WI38 (cell line): ENCODE data around the gene IRF6.
A peak's percentile ranks its signal among the peaks of the same experiment; 100 is the strongest.

ENCODE experiments used
- H3K4me3 ChIP-seq: 2 replicates; pipeline ENCODE4 v1.5.1; 2011; ENCODE audit warnings: low read depth, mild to moderate bottlenecking, control low read depth, low read length
- CTCF ChIP-seq: IDR thresholded peaks from 2 replicates; pipeline ENCODE4 v1.5.1; 2012; ENCODE audit warnings: low read depth, mild to moderate bottlenecking, control low read depth, low read length

IRF6 gene

DNA sequence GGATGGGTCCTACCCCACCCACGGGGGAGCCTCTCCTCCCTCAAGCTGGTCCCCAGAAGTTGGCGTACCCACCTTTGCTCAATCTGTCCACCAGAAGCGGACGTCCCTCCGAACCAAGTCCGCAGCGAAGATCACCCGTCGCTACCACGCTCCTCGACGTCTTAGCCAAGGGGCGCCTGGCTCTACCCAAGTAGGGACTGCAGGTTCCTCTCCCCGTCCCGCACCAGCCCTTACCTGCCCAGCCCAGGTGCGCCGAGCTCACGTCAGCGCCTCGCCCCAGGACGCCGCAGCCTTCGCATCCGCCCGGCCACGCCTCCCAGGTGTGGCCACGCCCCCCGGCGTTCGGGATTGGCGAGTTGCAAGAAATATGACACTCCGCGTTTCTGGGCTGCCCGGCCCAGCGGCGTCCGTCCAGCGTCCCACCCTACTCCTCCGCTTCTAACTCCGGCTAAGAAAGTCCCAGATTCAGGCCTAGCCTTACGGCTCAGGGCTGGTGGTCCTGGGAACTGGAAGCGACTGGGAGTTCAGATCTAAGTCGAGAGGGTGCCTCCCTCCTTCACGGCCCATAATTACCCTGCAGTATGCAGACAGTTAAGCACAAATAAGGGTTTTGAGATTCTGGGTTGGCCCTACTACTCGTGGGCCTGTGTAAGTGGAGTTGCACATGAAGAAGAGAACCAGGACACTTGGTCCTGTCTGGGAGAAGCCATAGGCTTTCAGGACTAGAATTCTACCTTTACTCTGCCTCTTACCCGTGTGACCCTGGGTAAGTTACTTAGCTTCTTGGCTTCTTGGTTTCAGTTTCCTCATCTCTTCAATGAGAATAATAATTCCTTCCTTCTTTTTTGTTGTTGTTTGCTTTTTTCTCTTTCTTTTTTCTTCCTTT, at the start of gene IRF6:
TSS of gene IRF6 (minus strand) at position 268 of the 886 bp plus-strand sequence. CDS start 4,729 bp downstream, outside the sequence.
- no peak for TF ChIP-seq CTCF
- H3K4me3 ChIP-seq = no peak within 1 kb of the TSS

- no peak overlapping the region for H3K4me3 ChIP-seq
- TF ChIP-seq CTCF = no peak
These were observed 49.7 kb upstream of the IRF6 start for GRCh38 chr1:209855623-209856022.

- H3K4me3 ChIP-seq = no peak overlapping the region
- no peak for TF ChIP-seq CTCF
These were observed 49.1 kb upstream of the IRF6 start for GRCh38 chr1:209855006-209855405.

DNA sequence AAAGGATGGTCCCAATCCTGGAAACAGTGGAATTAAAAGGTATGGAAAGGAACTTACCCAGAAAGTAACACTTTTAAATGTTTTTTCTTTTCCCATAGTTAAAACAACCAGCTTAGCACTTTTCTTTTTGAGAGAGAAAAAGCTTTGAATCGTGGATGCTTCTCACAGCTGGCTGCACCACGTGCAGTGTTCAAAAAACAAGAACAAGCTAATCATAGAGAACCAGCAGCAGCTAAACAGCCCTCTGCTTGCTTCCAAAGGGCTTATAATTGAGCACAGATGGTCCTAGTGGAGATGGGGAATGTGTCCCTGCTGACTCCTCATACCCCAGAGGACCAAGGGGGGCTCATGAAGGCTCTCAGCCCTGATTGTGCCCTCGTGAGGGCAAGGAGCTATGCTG, 48.3 kb upstream of the IRF6 start:
- TF ChIP-seq CTCF = no peak
- H3K4me3 ChIP-seq = no peak overlapping the region

DNA sequence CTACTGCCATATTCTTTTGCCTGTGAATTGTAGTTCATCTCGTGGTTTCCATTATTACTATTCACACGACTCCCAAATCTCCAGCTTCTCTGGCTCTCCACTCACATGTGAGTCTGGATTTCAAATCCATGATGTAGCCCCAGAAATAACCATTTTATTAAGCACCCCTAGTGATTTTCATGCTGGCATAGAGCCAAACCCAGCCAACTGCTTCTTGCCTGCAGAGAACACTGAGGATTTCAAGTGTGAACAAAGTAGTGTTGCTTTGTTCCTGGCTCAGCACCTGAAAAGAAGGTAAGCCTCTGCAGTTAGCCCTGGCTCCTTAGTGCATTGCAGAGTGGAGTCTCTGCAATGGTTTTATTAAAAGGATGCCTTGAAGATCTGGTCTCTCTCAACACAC, 47.7 kb upstream of the IRF6 start:
- no peak overlapping the region for H3K4me3 ChIP-seq
- no peak for TF ChIP-seq CTCF

DNA sequence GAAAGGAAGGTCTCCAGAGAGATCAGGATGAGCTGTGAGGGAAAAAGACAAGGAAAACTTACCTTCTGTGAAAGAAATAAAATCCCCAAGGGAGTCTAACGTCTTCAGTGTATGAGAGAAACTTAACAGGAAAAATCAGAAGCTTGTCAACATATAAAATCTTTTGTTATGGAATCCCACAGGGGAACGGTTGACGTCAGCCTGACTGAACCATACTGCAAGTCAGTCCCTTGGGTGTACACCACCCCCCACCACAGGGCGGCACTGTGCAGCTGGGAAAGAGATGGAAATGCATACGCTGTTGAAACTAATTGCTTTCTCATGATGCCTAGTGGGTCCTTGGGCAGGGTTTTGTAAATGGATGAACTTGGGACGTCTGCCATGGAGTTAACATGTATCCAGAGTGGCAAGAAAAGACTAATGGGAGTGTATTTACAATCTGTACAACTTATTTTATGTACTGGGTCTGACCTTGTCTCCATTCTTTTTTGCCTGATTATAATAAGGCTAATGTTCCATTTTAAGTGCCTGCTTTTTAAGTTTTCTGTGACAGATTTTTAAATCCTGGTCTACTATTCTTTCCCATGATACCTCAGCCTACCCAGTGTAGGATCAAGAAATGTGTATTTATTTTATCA, 44.5 kb upstream of the IRF6 start:
- no peak overlapping the region for H3K4me3 ChIP-seq
- peak; percentile 61; the same call in 1 of the 2 replicates for TF ChIP-seq CTCF

DNA sequence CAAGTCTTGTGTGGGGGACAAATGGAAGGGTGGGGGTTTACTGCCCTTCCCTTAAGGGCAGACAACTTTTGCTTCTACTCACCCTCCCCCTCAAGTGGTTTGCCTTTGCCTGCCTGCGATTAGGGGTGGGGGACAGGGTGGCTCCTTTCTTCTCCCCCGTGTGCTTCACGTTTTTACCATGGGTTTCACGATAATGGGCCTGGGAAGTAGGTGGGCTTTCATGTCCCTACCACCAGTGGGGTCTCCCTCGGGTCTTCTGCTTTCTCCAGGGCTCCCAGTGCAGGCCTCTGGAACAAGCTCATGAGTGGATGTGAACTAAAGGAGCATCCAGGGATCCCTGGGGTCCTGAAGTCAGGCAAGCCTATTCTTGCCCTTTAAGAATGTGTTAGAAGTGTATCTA, 43.4 kb upstream of the IRF6 start:
- no peak overlapping the region for H3K4me3 ChIP-seq
- TF ChIP-seq CTCF = no peak
